D721Med (cell line): ENCODE results near the gene SLC6A14.
A peak's percentile ranks its signal among the peaks of the same experiment; 100 is the strongest.

ENCODE experiments used
- DNase-seq: peaks from one replicate; pipeline ENCODE4 v3.0.0; 2011; ENCODE audit warnings: low spot score; ENCODE audit not compliant: insufficient read length
- FAIRE-seq: peaks from 2 replicates; lab custom pipeline; 2011; peaks lifted over from hg19 to GRCh38; lab: Jason Lieb, UNC
- TF ChIP-seq, protein P1 (sequence below): IDR thresholded peaks from 2 replicates; pipeline ENCODE4 v1.5.1; 2012; ENCODE audit warnings: mild to moderate bottlenecking, control low read depth; ENCODE audit not compliant: insufficient read depth; ENCODE audit errors: missing control alignments

Gene SLC6A14

GRCh38 chrX:116417968-116418367 lies 18.4 kb upstream of the SLC6A14 start:
- FAIRE-seq (no peak), DNase-seq (no peak)
- TF ChIP-seq, protein P1, sequence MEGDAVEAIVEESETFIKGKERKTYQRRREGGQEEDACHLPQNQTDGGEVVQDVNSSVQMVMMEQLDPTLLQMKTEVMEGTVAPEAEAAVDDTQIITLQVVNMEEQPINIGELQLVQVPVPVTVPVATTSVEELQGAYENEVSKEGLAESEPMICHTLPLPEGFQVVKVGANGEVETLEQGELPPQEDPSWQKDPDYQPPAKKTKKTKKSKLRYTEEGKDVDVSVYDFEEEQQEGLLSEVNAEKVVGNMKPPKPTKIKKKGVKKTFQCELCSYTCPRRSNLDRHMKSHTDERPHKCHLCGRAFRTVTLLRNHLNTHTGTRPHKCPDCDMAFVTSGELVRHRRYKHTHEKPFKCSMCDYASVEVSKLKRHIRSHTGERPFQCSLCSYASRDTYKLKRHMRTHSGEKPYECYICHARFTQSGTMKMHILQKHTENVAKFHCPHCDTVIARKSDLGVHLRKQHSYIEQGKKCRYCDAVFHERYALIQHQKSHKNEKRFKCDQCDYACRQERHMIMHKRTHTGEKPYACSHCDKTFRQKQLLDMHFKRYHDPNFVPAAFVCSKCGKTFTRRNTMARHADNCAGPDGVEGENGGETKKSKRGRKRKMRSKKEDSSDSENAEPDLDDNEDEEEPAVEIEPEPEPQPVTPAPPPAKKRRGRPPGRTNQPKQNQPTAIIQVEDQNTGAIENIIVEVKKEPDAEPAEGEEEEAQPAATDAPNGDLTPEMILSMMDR: no peak

GRCh38 chrX:116427978-116428377 lies 8.4 kb upstream of the SLC6A14 start:
- TF ChIP-seq, protein P1: no peak
- FAIRE-seq: no peak
- DNase-seq: no peak

DNA sequence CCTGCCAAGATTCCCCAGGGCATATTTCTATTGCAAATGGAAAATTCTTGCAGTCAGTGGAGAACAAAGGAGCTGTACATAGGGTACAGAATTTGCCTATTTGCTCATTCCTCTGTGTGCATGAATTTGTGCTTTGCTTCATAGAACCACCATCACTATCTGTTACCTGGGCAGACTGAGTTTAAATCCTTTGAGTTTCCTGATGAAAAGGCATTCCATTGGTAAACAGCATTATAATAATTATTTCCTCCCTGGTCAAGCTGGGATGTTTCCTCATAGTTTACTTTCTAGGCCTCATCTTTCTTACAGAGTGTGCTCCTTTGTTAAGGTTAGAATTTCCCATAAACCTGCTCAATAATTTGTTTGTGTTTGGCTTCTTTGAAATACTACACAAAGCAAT lies 809 bp upstream of the SLC6A14 start:
- FAIRE-seq (no peak), DNase-seq (no peak)
- TF ChIP-seq, protein P1: no peak

- DNase-seq: no peak
- FAIRE-seq: no peak
- TF ChIP-seq, protein P1: no peak
Observed at GRCh38 chrX:116449156-116449555, 12.8 kb downstream of the SLC6A14 start.

DNA sequence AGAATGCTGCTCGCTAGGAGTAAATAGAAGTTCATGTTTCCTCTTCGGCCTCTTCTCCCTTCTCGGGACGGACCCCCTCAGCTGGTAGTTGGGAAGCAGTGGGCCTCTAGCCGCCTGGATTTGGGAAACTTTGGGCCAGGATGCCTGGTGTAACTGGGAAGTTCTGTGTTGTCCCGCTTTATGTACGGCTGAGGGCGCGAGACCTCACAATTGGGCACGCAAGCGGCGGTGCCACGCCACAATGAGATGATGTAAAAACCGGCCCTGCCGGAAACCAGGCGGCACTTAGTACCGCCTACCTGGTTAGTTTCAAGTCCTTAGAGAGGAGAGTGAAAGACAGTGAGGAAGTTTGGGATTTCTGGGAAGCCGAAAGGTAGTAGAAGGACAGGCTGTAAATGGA lies 26.4 kb downstream of the SLC6A14 start, which contains the start of gene CT83:
Gene CT83, minus strand, starts transcription at position 155 of the 400 bp plus-strand sequence. Its CDS starts 120 bp downstream, at position 35.
- no peak for FAIRE-seq
- DNase-seq: no peak
- TF ChIP-seq, protein P1: no peak

GRCh38 chrX:116480059-116480458 lies 43.7 kb downstream of the SLC6A14 start:
- DNase-seq (no peak), FAIRE-seq (no peak)
- TF ChIP-seq, protein P1: no peak

DNA sequence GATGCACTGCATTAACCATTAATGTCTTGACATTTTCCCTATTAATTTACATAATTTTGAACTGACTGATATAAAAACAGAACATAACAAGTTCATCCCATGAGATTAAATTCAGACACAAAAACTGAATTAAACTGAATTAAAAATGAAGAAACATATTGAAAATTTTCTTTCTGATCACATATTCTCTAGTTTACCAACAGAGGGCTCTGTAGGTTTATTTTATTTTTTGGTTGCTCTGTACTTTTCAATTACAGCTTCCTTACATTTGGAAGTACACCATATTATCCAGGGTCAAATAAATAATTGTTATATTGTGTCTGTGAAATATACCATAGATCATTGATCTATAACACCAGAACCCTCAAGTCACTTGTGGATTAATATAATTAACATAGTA lies 53.7 kb downstream of the SLC6A14 start:
- TF ChIP-seq, protein P1: peak; percentile 13
- FAIRE-seq (no peak), DNase-seq (no peak)
